OCI-LY7 (cell line): ENCODE data around the gene PNCK. TPM values are rescaled to one million over a fixed set of nuclear protein-coding genes. Genes with fewer than 3 reads are reported as not detected.

Source experiments
- BruUV-seq: library from RNA; stranded (reverse); fragments of 400-500 nt; replicated peaks from 2 replicates; lab custom pipeline; 2021; lab: Mats Ljungman, UMichigan
- CTCF ChIA-PET: fragments of 300-600 bp; sonication (Branson Sonifier 250); formaldehyde crosslinking; loops from one replicate; lab custom pipeline; 2022; ENCODE audit warnings: antibody characterized with exemption; ENCODE audit not compliant: unreplicated experiment; lab: Charles Lee
- POLR2A ChIA-PET: fragments of 300-600 bp; sonication (Branson Sonifier 250); formaldehyde crosslinking; loops from one replicate; lab custom pipeline; 2022; ENCODE audit warnings: antibody characterized with exemption; lab: Charles Lee
- DNase-seq: peaks from one replicate; pipeline ENCODE4 v3.0.0-alpha.2; 2015; ENCODE audit warnings: low spot score
- H2AFZ ChIP-seq: fragments of 200-600 bp; sonication (generic), shearing (Covaris generic); 2 replicates; pipeline ENCODE4 v1.6.1; 2014; ENCODE audit warnings: mild to moderate bottlenecking, antibody characterized with exemption, low read length, moderate library complexity
- H3K27ac ChIP-seq: fragments of 200-600 bp; sonication (generic); 2 replicates; pipeline ENCODE4 v1.5.1; 2014; ENCODE audit warnings: mixed run types, low read depth, mild to moderate bottlenecking, moderate library complexity, low read length, inconsistent platforms; ENCODE audit not compliant: poor library complexity, severe bottlenecking
- H3K36me3 ChIP-seq: fragments of 200-600 bp; sonication (generic); 2 replicates; pipeline ENCODE4 v1.6.1; 2014; ENCODE audit warnings: mild to moderate bottlenecking, antibody characterized with exemption, low read length, moderate library complexity, mixed read lengths; ENCODE audit not compliant: insufficient read depth
- H3K4me1 ChIP-seq: fragments of 200-600 bp; sonication (generic); 2 replicates; pipeline ENCODE4 v1.5.1; 2014; ENCODE audit warnings: mild to moderate bottlenecking, low read length; ENCODE audit not compliant: insufficient read depth, poor library complexity, severe bottlenecking
- H3K4me2 ChIP-seq: fragments of 200-600 bp; sonication (generic); 2 replicates; pipeline ENCODE4 v1.6.1; 2014; ENCODE audit warnings: mild to moderate bottlenecking, low read length
- H3K4me3 ChIP-seq: fragments of 200-600 bp; sonication (generic); 2 replicates; pipeline ENCODE4 v1.5.1; 2014; ENCODE audit warnings: mild to moderate bottlenecking, low read depth, low read length; ENCODE audit not compliant: poor library complexity, severe bottlenecking
- H3K79me2 ChIP-seq: fragments of 200-600 bp; sonication (generic); 2 replicates; pipeline ENCODE4 v1.6.1; 2016; ENCODE audit warnings: low read depth, mild to moderate bottlenecking, low read length, moderate library complexity, mixed read lengths; ENCODE audit not compliant: insufficient read depth
- H3K9me2 ChIP-seq: fragments of 200-600 bp; sonication (generic); 2 replicates; pipeline ENCODE4 v1.6.1; 2016; ENCODE audit warnings: mild to moderate bottlenecking, low read length, mixed read lengths; ENCODE audit not compliant: insufficient read depth
- H3K9me3 ChIP-seq: fragments of 200-600 bp; sonication (generic); 2 replicates; pipeline ENCODE4 v1.6.1; 2014; ENCODE audit warnings: mild to moderate bottlenecking, mixed run types, low read length, mixed read lengths
- H4K20me1 ChIP-seq: fragments of 200-600 bp; sonication (generic); 2 replicates; pipeline ENCODE4 v1.6.1; 2014; ENCODE audit warnings: mild to moderate bottlenecking, antibody characterized with exemption, low read length, moderate library complexity, mixed read lengths; ENCODE audit not compliant: insufficient read depth
- CTCF ChIP-seq: fragments of 200-600 bp; sonication (generic); conservative IDR thresholded peaks from 2 replicates; pipeline ENCODE4 v1.5.1; 2014; ENCODE audit warnings: mild to moderate bottlenecking, antibody characterized with exemption, low read length, moderate library complexity, mixed read lengths
- EZH2phosphoT487 ChIP-seq: fragments of 200-600 bp; sonication (generic); IDR thresholded peaks from 2 replicates; pipeline ENCODE4 v1.6.1; 2018; ENCODE audit warnings: low read depth, borderline replicate concordance, mild to moderate bottlenecking, mixed run types, antibody characterized with exemption, low read length, moderate library complexity, mixed read lengths
- intact Hi-C: fragments of 100-400 bp; cut with micrococcal nuclease; formaldehyde crosslinking; loops from one replicate; pipeline ENCODE4 v1.10.0; 2022; ENCODE audit not compliant: unreplicated experiment
- total RNA-seq, 2 experiments: library from RNA; depleted of rRNA in 1 of 2; stranded (reverse); fragments of >200 nt in 1 of 2; shearing (Covaris generic) in 1 of 2; gene quantifications; 2 replicates each; pipeline ENCODE4 v1.2.3, GENCODE V29; 2014 to 2022

Gene PNCK
- total RNA-seq, 2 experiments from 2014 or later: 0.19 TPM; not detected in 1

- intact Hi-C loops: loop anchor here (1.0 kb wide), 2 partner anchors 93 to 109 kb away; no protein-coding TSS in a partner anchor
- Histone ChIP-seq H4K20me1 (no peaks in the 10 kb centered on the region), H3K79me2 (no peaks in the 10 kb centered on the region), H3K4me2 (no peak overlapping the region), H2AFZ (no peak overlapping the region), H3K27ac (no peak overlapping the region), H3K4me3 (no peak overlapping the region), H3K9me3 (no peaks in the 10 kb centered on the region), H3K9me2 (no peaks in the 10 kb centered on the region), H3K4me1 (no peaks in the 10 kb centered on the region), H3K36me3 (no peaks in the 10 kb centered on the region)
- CTCF ChIA-PET: no interaction called here
- no TSS peak for BruUV-seq
- DNase-seq: no peak
- no peak for TF ChIP-seq EZH2phosphoT487
- TF ChIP-seq CTCF: no peak
- POLR2A ChIA-PET: no interaction called here
These were observed 25.0 kb downstream of the PNCK start for GRCh38 chrX:153648358-153649177.

DNA sequence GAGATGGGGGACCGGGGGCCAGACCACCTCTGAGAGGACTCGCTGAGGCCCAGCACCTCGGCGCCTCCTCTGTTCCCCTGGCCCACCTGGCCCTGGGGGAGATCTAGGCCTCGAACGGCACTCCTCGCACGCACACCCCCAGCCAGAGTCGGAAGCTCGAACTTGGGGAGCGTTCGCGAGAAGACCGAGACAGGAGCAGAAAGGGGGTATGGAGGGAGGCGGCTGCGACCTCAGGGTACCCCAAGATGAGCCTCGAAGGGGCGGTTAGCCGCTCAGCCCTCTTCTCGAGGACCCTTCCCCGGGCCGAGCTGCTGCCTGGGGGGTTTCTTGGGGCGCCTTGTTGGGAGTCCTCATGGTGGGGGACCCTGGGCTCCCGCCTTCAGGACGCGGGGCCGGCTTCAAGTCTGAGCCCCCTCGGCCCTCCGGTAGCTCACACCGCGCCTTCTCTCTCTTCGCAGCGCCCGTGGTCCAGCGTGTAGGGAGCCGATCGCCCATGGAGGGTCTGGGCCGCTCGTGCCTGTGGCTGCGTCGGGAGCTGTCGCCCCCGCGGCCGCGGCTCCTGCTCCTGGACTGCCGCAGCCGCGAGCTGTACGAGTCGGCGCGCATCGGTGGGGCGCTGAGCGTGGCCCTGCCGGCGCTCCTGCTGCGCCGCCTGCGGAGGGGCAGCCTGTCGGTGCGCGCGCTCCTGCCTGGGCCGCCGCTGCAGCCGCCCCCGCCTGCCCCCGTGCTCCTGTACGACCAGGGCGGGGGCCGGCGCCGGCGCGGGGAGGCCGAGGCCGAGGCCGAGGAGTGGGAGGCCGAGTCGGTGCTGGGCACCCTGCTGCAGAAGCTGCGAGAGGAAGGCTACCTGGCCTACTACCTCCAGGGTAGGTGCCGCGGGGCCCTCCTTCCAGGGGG, 25.9 kb downstream of the PNCK start:
- CTCF ChIA-PET: no interaction called here
- no TSS peak for BruUV-seq
- H3K4me1 ChIP-seq: no peaks in the 10 kb centered on the region
- no peaks in the 10 kb centered on the region for H3K79me2 ChIP-seq
- POLR2A ChIA-PET: no interaction called here
- no peak for TF ChIP-seq EZH2phosphoT487
- TF ChIP-seq CTCF: no peak
- no peaks in the 10 kb centered on the region for H3K36me3 ChIP-seq
- intact Hi-C loops: no loop called here
- H3K9me3 ChIP-seq: no peaks in the 10 kb centered on the region
- no peak overlapping the region for H3K27ac ChIP-seq
- H3K4me3 ChIP-seq: no peak overlapping the region
- no peak for DNase-seq
- H3K9me2 ChIP-seq: no peaks in the 10 kb centered on the region
- no peak overlapping the region for H2AFZ ChIP-seq
- no peak overlapping the region for H3K4me2 ChIP-seq
- no peaks in the 10 kb centered on the region for H4K20me1 ChIP-seq
